T-helper 2 cell treated with Interferon-gamma antibody and Interleukin-4, amounts not matched to agents 100 ng/mL and 5 ng/mL, for 36 hours (primary cell): Measurements from ENCODE around the gene PCSK4. TPM values are rescaled to one million over a fixed set of nuclear protein-coding genes. Genes with fewer than 3 reads are reported as not detected.
"Not testable (repeated sequence)": the region's sequence is repeated elsewhere in the genome, so short reads cannot be mapped to it uniquely, and the experiment has no call there.

Experiments used
- intact Hi-C: fragments of 100-400 bp; cut with micrococcal nuclease; formaldehyde crosslinking; loops from one replicate; pipeline ENCODE4 v1.15.1; 2023
- total RNA-seq: library from RNA; stranded (reverse); gene quantifications from 2 replicates; pipeline ENCODE4 v1.2.3, GENCODE V29; 2022

PCSK4 gene
- total RNA-seq, 1 donor from 2014 or later: 2.2 TPM

DNA sequence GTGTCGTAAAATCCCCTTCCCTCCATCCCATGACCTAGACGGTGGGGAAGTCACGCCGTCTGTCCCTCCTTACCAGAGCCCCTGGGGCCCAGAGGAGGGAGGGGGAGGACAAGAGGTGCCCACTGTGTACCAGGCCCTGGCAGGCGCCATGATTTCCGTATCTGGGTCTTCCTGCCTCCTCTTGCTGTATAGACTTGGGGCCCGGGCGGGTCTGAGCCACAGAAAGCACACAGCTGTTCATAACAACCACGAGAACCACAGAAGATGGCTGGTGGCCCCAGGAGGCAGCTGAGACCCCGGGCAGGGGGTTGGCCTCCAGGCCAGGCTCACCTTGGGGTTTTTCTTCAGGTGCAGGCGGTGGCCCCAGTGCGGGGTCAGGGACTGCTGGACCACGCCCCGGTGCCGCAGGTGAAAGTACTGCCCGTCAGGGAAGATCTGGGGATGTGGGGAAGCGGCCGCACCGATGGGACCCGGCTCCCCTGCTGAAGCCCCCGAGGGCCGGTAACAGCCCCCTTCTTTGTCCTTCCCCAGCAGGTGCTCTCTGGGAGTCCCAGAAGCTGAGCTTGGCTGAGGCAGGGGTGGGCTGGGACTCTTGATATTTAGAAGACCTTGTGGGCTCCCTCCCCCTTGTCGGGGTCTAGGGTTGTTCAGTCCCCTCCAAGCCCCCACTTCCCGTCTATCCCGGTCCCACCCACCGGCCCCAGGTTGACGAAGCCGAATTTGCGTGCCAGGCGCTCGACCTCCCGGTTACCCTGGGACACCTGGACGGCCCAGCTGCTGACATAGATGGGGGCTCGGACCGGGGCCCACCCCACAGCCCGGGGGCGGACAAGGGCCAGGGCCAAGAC, 463 bp downstream of the PCSK4 start:
- intact Hi-C loops: loop anchor here (1.0 kb wide), 3 partner anchors 10 to 44 kb away; partner anchors contain the start of genes ADAMTSL5 and C19orf25

DNA sequence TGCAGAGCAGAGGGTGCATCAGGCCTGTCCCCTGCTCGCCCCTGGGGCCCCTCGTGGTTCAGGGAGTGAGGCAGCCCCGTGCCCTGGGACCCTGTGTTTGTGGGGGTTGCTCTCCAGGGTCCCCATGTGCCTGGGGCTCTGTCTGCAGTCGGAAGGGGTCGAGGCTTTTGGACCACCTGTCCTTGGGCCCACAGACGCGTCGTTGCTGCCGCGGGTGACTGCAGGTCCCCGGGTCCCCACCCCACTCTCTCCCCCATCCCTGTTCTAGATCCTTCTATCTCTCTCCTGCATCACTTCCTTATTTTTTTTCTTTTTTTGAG, 1.9 kb downstream of the PCSK4 start:
- intact Hi-C loops: no loop called here

DNA sequence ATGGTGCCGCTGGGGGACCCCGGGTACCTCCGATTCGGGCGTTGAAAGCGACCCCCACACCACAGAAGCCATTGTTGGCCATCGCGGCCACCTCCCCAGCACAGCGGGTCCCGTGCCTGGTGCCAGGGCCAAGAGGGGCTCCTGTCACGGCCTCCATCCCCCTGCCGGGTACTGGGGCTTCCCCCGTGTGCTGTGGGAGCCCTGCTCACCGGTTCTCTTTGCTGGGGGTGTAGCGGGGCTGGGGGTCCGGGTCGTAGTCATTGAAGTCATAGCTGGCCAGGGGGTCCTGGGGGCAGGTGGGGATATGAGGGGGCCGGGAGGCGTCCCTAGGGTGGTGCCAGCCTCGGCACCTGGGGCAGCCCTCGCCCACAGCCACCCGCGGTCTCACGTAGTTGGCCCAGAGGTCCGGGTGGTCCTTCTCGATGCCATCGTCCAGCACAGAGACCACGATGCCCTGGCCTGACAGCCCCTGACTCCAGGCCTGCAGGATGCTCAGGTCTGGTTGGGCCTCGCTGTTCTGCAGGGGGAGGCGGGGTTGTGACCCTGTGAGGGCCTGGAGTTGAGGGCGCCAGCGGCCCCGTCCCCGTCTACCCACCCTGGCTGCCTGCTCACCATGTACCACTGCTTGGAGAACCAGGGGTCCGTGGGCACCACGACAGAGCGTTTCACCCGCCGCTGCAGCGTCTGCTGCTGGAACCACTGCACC, 2.4 kb downstream of the PCSK4 start:
- intact Hi-C loops: no loop called here

DNA sequence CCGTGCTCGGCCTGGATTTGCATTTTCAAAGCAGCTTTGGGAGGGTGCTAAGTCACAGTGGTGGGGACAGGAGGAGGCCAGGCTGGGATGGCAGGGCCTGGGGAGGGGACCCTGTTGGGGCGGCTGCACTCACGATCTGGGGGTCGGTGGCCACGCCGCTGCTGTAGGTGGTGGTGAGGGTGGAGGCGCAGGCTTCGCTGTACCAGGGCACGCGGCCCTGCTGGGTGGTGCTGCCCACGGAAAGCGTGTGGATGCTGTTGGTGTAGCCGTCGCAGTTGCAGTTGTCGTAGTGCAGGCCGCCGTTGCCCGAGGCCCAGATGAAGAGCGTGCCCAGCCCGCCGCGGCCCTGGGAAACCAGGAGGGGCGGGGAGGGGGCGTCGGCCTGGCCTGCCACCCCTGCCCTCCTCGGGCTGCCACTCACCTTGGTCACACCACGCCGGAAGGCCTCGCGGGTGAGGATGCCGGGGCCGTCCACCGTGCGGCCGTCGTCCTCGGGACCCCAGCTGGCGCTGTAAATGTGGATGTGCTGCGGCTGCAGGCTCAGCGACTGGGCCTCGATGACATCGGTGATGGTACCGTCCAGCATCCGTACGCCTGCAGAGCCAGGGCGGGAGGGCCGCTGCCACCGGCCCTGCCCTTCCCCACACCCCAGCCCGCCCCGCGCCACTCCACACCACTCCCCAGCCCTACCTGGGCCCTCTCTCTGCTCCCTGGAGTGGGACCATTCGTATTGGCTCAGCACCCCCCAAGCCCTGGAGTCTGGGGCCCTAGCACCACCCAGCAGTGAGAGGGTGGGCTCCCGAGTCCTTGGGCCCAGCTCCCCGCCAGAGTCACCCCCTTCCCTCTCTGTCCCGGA, 3.2 kb downstream of the PCSK4 start:
- intact Hi-C loops: no loop called here

DNA sequence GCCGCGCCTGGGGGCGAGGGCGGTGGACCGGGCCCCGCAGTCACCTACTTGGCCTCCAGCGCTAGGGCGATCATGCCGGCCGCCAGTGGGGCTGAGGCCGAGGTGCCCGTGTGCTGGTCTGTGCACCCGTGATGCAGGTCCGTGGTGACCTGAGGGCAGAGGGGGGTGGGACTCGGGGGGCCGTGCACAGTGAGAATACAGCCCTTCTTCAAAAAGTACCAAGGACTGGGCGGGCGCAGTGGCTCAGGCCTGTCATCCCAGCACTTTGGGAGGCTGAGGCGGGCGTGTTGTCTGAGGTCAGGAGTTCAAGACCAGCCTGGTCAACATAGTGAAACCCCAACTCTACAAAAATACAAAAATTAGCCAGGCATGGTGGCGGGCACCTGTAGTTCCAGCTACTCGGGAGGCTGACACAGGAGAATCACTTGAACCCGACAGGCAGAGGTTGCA, 6.1 kb downstream of the PCSK4 start:
- intact Hi-C loops: no loop called here

DNA sequence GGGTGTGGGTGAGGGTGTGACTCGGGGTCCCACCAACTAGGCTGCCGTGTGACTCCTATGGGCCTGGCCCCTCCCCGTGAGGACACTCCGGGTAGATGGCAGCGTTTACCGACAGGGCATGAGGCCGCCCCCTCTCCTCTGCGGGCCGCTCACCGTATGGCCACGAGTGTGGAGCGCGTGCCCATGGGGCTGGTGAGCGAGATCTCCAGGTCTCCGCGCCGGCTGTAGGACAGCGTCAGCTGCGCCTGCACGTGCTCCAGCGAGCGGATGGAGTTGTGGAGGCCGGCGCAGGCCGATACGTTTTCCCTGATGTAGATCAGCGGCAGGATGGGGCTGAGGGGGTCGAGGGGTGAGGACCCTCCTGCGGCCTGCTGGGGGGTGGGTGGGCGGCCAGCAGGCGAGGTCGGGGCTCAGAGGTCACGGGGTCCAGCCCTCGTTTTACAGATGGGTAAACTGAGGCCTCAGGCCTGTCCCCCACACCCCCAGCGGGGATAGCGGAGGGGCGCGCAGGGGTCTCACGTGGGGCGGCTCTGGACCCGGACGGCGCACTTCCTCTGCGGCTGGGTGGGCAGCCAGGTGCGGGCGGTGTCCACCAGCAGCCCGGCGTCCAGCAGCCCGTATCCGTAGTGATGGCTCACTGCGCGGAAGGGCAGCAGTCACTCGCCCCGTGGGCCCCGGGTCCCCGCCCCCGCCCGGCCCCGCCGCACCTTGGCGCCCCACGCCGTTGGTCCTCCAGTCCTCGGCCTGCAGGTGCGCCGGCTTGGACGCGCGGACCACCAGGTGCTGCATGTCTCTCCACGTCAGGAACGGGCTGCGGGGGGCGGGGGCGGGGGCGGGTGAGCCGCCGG, 6.8 kb downstream of the PCSK4 start:
- intact Hi-C loops: no loop called here

DNA sequence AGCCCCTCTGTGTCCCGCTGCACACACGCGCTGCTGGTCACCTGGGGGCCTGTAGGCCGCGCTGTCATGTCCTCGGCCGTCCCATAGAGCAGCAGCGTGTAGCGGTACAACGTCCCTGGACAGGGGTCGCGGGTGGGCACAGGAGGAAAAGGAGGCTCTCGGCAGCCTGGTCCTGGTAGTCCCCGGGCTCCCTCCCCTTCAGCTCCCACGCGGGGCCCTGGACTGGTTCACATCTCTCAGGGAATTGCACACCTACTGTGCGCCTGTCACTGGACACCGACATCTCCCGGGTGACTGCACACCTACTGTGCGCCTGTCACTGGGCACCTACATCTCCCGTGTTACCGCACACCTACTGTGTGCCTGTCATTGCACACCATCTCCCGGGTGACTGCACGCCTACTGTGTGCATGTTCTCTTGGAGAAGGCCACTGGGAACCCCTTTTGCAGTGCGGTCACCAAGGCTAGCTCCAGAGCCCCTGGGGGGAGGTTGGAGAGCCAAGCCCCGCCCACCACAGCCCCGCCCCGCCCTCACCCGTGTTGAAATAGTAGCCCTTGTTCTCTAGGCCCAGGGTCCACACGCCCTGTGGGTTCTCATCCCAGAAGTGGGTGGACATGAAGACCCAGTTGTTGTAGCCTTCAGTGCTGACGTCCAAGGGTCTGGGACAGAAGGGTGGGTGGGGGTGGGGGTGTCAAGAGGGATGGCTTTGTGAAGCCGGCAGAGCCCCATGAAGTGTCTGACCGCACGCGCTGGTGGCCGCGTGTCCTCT, 7.6 kb downstream of the PCSK4 start:
- intact Hi-C loops: no loop called here

DNA sequence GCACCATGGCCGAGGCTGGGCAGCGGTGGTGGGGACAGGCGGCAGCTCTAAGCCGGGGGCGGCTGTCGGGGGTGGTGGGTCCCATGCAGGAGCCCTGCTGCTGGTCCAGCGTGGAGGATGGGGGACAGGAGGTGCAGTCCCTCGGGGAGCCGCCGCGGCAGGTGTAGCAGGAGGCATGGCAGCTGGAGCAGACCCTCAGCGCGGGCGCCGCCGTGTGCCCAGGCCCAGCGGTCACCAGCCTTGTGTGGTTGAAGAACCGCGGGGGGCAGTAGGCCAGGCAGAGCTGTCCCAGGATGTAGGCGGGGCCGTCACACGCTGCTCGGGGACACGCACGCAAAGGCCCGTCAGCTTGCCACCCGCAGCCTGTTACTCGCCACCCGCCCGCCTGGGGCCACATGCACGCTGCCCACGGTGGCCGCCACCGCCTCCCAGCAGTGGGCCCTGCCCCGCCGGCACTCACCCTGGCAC, 8.2 kb downstream of the PCSK4 start:
- intact Hi-C loops: no loop called here

DNA sequence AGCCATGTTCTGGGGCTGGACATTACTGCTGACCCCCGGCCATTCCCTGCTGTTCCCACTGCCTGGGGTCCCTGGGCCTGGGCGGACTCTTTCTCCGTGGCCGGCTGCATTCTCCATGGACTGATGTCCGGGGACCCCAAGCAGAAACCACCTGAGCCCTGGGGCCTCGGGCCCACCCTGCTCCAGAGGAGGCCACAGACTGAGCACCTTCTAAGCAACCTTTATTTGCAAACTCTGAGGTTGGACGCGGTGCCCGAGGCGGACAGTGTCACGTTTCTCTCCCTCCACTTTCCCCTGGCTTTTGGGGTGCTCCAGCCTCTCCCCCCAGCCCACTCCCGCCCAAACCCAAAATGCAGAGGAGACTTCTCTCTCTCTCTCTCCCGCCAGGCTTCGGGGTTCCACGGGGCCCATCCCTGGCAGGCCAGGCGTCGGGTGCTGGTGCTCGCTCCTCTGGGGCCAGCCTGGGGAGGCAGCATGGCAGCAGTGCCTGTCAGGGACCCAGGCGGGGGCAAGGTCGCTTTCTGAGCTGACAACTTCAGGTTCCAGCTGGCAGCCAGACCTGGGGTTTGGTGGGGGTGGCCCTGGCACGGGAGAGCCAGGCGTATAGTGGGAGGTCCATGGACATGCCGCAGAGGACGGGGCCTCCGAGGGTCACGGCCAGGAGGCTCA, 8.8 kb downstream of the PCSK4 start:
- intact Hi-C loops: no loop called here

DNA sequence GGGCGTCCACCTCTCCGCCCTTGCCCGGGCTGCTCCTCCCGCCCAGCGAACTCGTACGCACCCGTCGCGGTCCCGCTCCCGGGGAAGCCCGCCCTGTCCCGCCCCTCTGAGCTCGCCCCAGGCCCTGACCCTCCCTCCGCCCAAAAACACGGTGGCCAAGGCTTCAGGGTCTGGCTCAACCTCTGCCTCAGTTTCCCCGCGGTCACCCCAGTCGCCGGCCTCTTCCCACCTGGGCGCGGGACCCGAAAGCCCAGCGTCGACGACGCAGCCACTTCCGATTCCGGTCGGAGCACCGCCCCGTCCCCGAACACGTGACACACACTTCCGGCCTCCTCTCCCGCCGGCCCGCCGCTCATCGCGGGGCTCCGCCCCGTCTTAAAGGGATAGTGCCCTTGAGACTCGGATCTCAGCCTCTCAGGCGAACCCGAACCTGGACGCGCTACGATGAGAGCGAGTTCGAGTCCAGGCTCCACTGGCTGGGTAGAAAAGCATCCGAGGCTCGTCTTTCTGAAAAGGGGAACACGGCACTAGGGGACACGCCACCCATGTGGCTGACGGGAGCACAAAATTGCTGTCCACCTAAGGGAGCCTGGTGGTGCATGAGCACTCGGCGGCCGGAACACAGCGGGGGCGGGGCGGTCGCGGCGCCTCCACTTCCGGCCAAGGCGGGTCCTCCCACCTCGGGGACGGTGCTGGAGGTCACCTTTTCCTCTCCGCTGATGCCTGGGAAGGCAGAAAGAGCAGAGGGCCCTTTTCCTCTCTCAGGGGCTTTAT, 11.0 kb downstream of the PCSK4 start, which contains the start of gene C19orf25:
C19orf25 (minus strand) TSS at position 282 of the 774 bp plus-strand sequence. CDS start 312 bp downstream, outside the sequence.
- intact Hi-C loops: loop anchor here (1.0 kb wide), 1 partner anchor 11 kb away; the partner anchor contains the start of gene PCSK4

DNA sequence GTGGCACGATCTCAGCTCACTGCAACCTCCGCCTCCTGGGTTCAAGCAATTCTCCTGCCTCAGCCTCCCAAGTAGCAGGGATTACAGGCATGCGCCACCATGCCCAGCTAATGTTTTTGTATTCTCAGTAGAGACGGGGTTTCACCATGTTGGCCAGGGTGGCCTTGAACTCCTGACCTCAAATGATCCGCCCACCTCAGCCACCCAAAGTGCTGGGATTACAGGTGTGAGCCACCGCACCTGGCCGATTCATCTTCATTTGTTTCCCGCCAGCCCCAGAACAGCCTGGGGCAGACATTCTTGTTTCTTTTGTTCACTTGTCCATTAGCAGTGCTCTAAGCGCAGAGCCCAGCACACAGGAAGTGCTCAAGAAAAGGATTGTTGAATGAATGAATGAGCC, 13.1 kb downstream of the PCSK4 start:
- intact Hi-C loops: not testable (repeated sequence)

DNA sequence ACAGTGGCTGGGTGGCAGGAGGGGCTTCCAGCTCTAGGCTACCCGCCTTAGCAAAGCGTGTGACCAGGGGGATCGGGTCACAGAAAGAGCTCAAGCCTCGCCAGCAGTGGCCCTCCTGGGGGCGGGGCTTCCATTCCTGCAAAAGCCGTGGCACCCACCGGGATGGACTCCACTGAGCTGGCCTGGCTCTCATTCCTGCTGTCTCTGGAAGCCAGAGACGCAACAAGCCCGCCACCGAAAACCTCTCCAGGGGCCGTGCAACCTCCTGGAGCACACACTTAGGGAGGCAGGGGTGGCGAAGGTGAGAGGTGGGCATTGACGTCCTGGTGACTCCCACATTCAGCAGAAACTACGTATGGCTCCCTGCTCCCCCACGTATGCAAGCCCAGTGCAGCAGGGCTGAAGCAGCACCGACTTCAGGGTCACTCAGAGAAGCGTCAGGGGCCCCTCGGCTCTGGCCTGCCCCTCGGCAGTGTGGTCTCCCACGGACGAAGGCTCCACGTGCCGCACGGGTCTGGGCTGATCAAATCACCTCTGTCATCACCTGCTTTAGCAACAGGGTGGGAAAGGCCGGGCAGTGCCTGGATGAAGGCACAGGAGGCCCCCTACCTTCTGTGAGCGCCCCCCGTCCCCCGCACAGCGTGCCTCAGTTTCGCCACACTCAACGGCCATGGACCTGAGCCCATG, 14.3 kb downstream of the PCSK4 start:
- intact Hi-C loops: no loop called here

DNA sequence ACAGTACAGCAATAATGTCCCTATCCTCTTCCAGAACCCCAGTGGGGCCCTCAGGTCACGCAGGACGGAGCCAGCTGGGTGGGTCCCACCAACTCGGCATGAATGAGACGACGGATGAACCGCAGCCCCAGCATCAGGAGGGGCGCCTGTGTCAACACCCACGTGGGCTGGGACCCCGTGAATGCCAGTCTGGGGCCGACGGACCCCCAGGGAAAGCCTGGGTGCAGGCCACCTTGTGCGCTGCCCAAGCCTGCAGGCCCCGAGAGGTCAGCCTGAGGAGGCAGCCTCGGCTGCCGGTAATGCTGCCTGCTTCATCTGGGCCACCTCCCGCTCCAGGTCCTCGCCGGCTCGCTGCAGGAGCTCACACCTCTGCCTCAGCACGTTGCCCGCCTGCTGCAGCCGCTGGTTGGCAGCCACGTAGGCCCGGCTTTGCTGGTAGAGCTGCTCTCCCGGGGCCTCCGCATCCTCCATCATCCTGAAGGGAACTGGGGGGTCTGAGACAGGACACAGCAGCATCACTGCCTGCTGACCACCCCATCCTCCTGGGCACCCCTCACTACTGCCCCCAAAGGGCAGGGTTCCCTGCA, 15.3 kb downstream of the PCSK4 start:
- intact Hi-C loops: loop anchor here (5.0 kb wide), 1 partner anchor 37 kb away; the partner anchor contains the start of gene ADAMTSL5

DNA sequence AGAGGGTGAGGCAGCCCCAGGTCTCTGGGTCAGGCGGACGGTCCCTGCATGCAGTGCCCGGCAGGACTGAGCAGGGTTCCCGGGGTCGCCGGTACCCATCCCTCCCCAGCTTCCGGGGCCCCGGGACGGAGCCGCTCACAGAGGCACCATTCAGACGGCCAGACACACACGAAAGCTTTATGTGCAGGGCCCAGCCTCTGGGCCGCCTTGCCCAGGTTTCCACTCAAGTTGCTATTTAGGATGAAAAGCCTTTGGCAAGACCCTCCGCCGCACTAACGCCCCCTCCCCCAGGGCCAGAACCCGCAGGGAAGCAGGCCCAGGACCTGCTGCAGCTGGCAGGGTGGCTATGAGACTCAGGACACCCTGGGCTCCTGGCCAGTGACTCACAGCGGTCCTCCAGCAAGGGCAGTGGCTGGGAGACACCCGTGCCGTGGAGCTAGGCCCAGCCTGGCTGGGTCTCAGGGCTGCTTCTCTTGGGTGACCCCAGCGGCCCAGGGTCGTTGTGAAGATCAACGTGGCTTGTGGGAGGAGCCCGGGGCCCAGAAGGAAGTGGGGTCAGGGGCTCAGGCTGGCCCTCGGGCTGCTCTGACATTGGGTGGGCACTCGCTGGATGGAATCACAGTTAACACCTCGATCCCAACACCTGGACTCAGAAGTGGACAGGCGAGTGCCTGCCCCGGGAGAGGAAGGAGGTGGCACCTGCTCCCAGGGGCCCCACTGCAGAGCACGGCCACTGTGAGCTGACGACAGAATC, 16.0 kb downstream of the PCSK4 start:
- intact Hi-C loops: loop anchor here (5.0 kb wide), 1 partner anchor 38 kb away; the partner anchor contains the start of gene ADAMTSL5

DNA sequence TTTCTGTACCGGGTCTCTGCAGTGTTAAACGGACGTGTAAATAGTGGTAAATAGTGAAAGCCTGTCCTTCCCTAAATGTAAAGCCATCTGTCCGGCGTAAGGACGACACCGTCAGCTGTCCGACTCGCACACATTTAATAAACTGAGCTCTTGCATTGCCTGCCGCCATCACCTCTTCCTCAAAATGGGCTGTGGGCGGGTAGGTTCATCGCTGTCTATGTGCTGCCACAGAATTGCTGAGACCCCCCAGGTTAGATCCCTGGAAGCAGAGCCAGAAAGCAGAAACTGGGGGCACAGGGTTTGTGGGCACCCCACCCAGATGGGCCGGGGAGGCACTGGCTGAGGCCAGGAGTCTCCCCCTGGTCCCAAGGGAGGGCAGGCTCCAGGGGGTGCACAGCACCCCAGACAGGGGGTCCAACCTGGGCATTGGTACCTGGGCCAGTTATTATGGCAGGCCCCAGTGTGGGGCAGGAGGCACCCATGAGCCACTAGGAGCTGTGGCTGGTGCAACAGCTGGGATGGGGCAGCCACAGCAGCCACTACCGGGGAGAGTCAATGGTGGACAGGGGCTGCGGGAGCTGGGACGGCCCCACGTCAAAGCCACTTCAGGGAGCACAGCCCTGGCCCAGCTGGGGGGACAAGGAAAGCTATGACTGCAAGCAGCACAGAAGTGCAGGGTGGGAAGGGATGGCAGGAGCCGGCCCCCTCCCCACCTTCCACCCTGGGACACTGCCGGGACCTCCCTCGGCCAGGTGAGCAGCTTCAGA, 16.9 kb downstream of the PCSK4 start:
- intact Hi-C loops: loop anchor here (5.0 kb wide), 1 partner anchor 39 kb away; the partner anchor contains the start of gene ADAMTSL5
